HEK293 (cell line): ENCODE data around the gene ZNRF2.

Experiments
- CTCF ChIA-PET: fragments of 350-600 bp; formaldehyde crosslinking; extraction: SDS; loops from one replicate; lab custom pipeline; 2021; ENCODE audit warnings: antibody characterized with exemption; lab: Yijun Ruan, JAX
- POLR2A ChIA-PET: fragments of 300-600 bp; formaldehyde crosslinking; extraction: SDS; loops from one replicate; lab custom pipeline; 2020; ENCODE audit warnings: antibody characterized with exemption, inconsistent platforms; lab: Yijun Ruan, JAX
- H3K27ac ChIP-seq: fragments of 200-500 bp; sonication (Bioruptor generic); 2 replicates; pipeline ENCODE4 v1.5.1; 2014; ENCODE audit warnings: low read depth, low read length, control low read depth, inconsistent platforms; ENCODE audit errors: extremely low read depth
- H3K36me3 ChIP-seq, 2 experiments: fragments of 200-500 bp in 1 of 2; sonication (Bioruptor generic) in 1 of 2; 1 replicate in 1 of 2; 2 replicates in 1 of 2; pipeline ENCODE4 v1.5.1; 2014 to 2017; ENCODE audit warnings: inconsistent platforms in 2 of 2, low read length in 2 of 2; ENCODE audit not compliant: control insufficient read depth in 2 of 2, insufficient read depth in 1 of 2
- H3K4me1 ChIP-seq: fragments of 200-500 bp; sonication (Bioruptor generic); 2 replicates; pipeline ENCODE4 v1.5.1; 2014; ENCODE audit warnings: mild to moderate bottlenecking, low read length, inconsistent platforms; ENCODE audit not compliant: control insufficient read depth, insufficient read depth
- H3K4me3 ChIP-seq: 2 replicates; pipeline ENCODE4 v1.5.1; 2011; ENCODE audit warnings: low read depth, mild to moderate bottlenecking, control low read depth, low read length, moderate library complexity
- H3K9me3 ChIP-seq: fragments of 200-500 bp; sonication (Bioruptor generic); 2 replicates; pipeline ENCODE4 v1.5.1; 2014; ENCODE audit warnings: low read depth, low read length, inconsistent platforms; ENCODE audit not compliant: control insufficient read depth, insufficient read depth
- INSM2 ChIP-seq: fragments of 450-650 bp; formaldehyde crosslinking; IDR thresholded peaks from 2 replicates; pipeline ENCODE4 v1.5.1; 2016; ENCODE audit warnings: missing biosample characterization, missing genetic modification characterization
- OVOL3 ChIP-seq: fragments of 450-650 bp; formaldehyde crosslinking; IDR thresholded peaks from 2 replicates; pipeline ENCODE4 v1.5.1; 2016; ENCODE audit warnings: missing biosample characterization, missing genetic modification characterization
- PRDM1 ChIP-seq: fragments of 450-650 bp; formaldehyde crosslinking; IDR thresholded peaks from 2 replicates; pipeline ENCODE4; 2016; ENCODE audit warnings: missing biosample characterization, missing genetic modification characterization
- PRDM10 ChIP-seq: fragments of 450-650 bp; formaldehyde crosslinking; IDR thresholded peaks from 2 replicates; pipeline ENCODE4 v1.5.1; 2016; ENCODE audit warnings: missing biosample characterization, missing genetic modification characterization
- PRDM4 ChIP-seq: fragments of 450-650 bp; formaldehyde crosslinking; IDR thresholded peaks from 2 replicates; pipeline ENCODE4 v1.5.1; 2017; ENCODE audit warnings: missing biosample characterization, missing genetic modification characterization
- REST ChIP-seq: fragments of 450-650 bp; formaldehyde crosslinking; IDR thresholded peaks from 2 replicates; pipeline ENCODE4 v1.5.1; 2016; ENCODE audit warnings: missing biosample characterization, missing genetic modification characterization
- SP2 ChIP-seq: fragments of 450-650 bp; formaldehyde crosslinking; IDR thresholded peaks from 2 replicates; pipeline ENCODE4 v1.5.1; 2016; ENCODE audit warnings: missing biosample characterization, missing genetic modification characterization
- SP3 ChIP-seq: fragments of 450-650 bp; formaldehyde crosslinking; IDR thresholded peaks from 2 replicates; pipeline ENCODE4 v1.5.1; 2016; ENCODE audit warnings: missing biosample characterization, missing genetic modification characterization
- ZNF140 ChIP-seq: fragments of 450-650 bp; formaldehyde crosslinking; IDR thresholded peaks from 2 replicates; pipeline ENCODE4 v1.5.1; 2016; ENCODE audit warnings: missing biosample characterization, missing genetic modification characterization
- ZNF18 ChIP-seq: fragments of 450-650 bp; formaldehyde crosslinking; IDR thresholded peaks from 2 replicates; pipeline ENCODE4 v1.5.1; 2016; ENCODE audit warnings: missing biosample characterization, missing genetic modification characterization
- ZNF26 ChIP-seq: fragments of 450-650 bp; formaldehyde crosslinking; IDR thresholded peaks from 2 replicates; pipeline ENCODE4 v1.5.1; 2016; ENCODE audit warnings: missing biosample characterization, missing genetic modification characterization
- ZNF488 ChIP-seq: fragments of 450-650 bp; formaldehyde crosslinking; IDR thresholded peaks from 2 replicates; pipeline ENCODE4 v1.5.1; 2016; ENCODE audit warnings: missing biosample characterization, missing genetic modification characterization
- ZNF792 ChIP-seq: fragments of 450-650 bp; formaldehyde crosslinking; IDR thresholded peaks from 2 replicates; pipeline ENCODE4 v1.5.1; 2016; ENCODE audit warnings: missing biosample characterization, missing genetic modification characterization
- ZXDB ChIP-seq: fragments of 450-650 bp; formaldehyde crosslinking; IDR thresholded peaks from 2 replicates; pipeline ENCODE4 v1.5.1; 2016; ENCODE audit warnings: missing biosample characterization, missing genetic modification characterization

Gene ZNRF2

GRCh38 chr7:30240106-30240800, 44.1 kb upstream of the ZNRF2 start:
- ChIA-PET CTCF (interaction anchor here (0.7 kb wide), 2 partner anchors 185 to 675 kb away, joined by 3 to 4 read pairs; no protein-coding TSS in a partner anchor), POLR2A (no interaction called here)
- no peak for TF ChIP-seq ZNF26 (tag by site-specific recombination)
- TF ChIP-seq SP3 (tag by site-specific recombination), result no peak
- no peak for TF ChIP-seq PRDM4
- TF ChIP-seq SP2 (tag by site-specific recombination), result no peak
- TF ChIP-seq ZNF18 (tag by site-specific recombination), result no peak
- no peak for TF ChIP-seq ZNF140 (tag by site-specific recombination)
- no peak for TF ChIP-seq OVOL3 (tag by site-specific recombination)
- TF ChIP-seq PRDM10, result no peak
- no peak for TF ChIP-seq ZNF792 (tag by site-specific recombination)
- no peak for TF ChIP-seq ZNF488 (tag by site-specific recombination)
- no peak for TF ChIP-seq ZXDB (tag by site-specific recombination)
- no peak for TF ChIP-seq PRDM1 (tag by site-specific recombination)
- peaks cover 10% of the 10 kb centered on the region for H3K4me1 ChIP-seq
- no peak overlapping the region for H3K27ac ChIP-seq
- H3K4me3 ChIP-seq, result no peak overlapping the region
- H3K36me3 ChIP-seq, result no peaks in the 10 kb centered on the region
- H3K9me3 ChIP-seq, result no peaks in the 10 kb centered on the region

GRCh38 chr7:30241767-30242166, 42.6 kb upstream of the ZNRF2 start:
- Histone ChIP-seq H3K36me3 (no peaks in the 10 kb centered on the region), H3K4me1 (peaks cover 10% of the 10 kb centered on the region), H3K4me3 (no peak overlapping the region), H3K27ac (no peak overlapping the region), H3K9me3 (no peaks in the 10 kb centered on the region)
- POLR2A ChIA-PET, result no interaction called here
- CTCF ChIA-PET, result interaction anchor here (0.6 kb wide), 1 partner anchor 34 kb away, joined by 4 read pairs; no protein-coding TSS in a partner anchor
- TF ChIP-seq INSM2 (tag by site-specific recombination) (no peak), REST (tag by site-specific recombination) (peak; percentile 54; the same call in 1 of the 2 replicates)
